ENCODE data around the gene TNFRSF8.
"Not testable (repeated sequence)": the region's sequence is repeated elsewhere in the genome, so short reads cannot be mapped to it uniquely, and the experiment has no call there.

Gene TNFRSF8

GRCh38 chr1:12063141-12064072, at the start of gene TNFRSF8:
Gene TNFRSF8 (plus strand): TSS chr1:12063303. CDS start chr1:12063599, 296 bp downstream.
- DNase-seq (ENCODE audit: low spot score), result no peak

GRCh38 chr1:12014141-12014991, 48.7 kb upstream of the TNFRSF8 start:
- peak; percentile 59 for DNase-seq (ENCODE audit: low spot score)

- peak; percentile 55 for DNase-seq (ENCODE audit: low spot score)
These were observed 48.1 kb upstream of the TNFRSF8 start for GRCh38 chr1:12015001-12015491.

GRCh38 chr1:12015499-12015898, 47.6 kb upstream of the TNFRSF8 start:
- DNase-seq (ENCODE audit: low spot score), result no peak

GRCh38 chr1:12016182-12016581, 46.9 kb upstream of the TNFRSF8 start:
- DNase-seq (ENCODE audit: low spot score), result peak; percentile 6

GRCh38 chr1:12019858-12020509, 43.1 kb upstream of the TNFRSF8 start:
- DNase-seq (ENCODE audit: low spot score), result peak; percentile 34

GRCh38 chr1:12021616-12022015, 41.5 kb upstream of the TNFRSF8 start:
- no peak for DNase-seq (ENCODE audit: low spot score)

GRCh38 chr1:12022036-12022435, 41.1 kb upstream of the TNFRSF8 start:
- no peak for DNase-seq (ENCODE audit: low spot score)

GRCh38 chr1:12026586-12026985, 36.5 kb upstream of the TNFRSF8 start:
- DNase-seq (ENCODE audit: low spot score), result no peak

GRCh38 chr1:12028248-12028647, 34.9 kb upstream of the TNFRSF8 start:
- no peak for DNase-seq (ENCODE audit: low spot score)

GRCh38 chr1:12028957-12029511, 34.1 kb upstream of the TNFRSF8 start:
- DNase-seq (ENCODE audit: low spot score), result no peak

GRCh38 chr1:12029720-12030339, 33.3 kb upstream of the TNFRSF8 start:
- DNase-seq (ENCODE audit: low spot score), result no peak

GRCh38 chr1:12031039-12031980, 31.8 kb upstream of the TNFRSF8 start:
- DNase-seq (ENCODE audit: low spot score), result peak; percentile 27

- no peak for DNase-seq (ENCODE audit: low spot score)
These were observed 30.9 kb upstream of the TNFRSF8 start for GRCh38 chr1:12032161-12032621.

- not testable (repeated sequence) for DNase-seq (ENCODE audit: low spot score)
These were observed 29.7 kb upstream of the TNFRSF8 start for GRCh38 chr1:12033441-12033840.

GRCh38 chr1:12034381-12034801, 28.7 kb upstream of the TNFRSF8 start:
- no peak for DNase-seq (ENCODE audit: low spot score)

- DNase-seq (ENCODE audit: low spot score), result no peak
These were observed 27.8 kb upstream of the TNFRSF8 start for GRCh38 chr1:12035312-12035711.

- DNase-seq (ENCODE audit: low spot score), result no peak
These were observed 25.4 kb upstream of the TNFRSF8 start for GRCh38 chr1:12037486-12038355.

Measured in kidney tubule cell (primary cell).